Activated CD8-positive, alpha-beta memory T cell treated with anti-CD3 and anti-CD28 coated beads, Interleukin-2, amount 10 ng/mL, durations not matched to agents 7 days and 5 days (primary cell): ENCODE data around the gene EPS8L1. TPM values are rescaled to one million over a fixed set of nuclear protein-coding genes. Genes with fewer than 3 reads are reported as not detected.
"Not testable (repeated sequence)": the region's sequence is repeated elsewhere in the genome, so short reads cannot be mapped to it uniquely, and the experiment has no call there.

Experiments
- ATAC-seq: fragments of 150-1000 bp; cut with Tn5 transposase; one replicate; pipeline ENCODE4 v1.10.0; 2021; ENCODE audit warnings: moderate library complexity
- CTCF ChIA-PET: fragments of 350-600 bp; sonication (Branson Sonifier 250); formaldehyde crosslinking; loops from one replicate; lab custom pipeline; 2021; ENCODE audit warnings: antibody characterized with exemption; lab: Charles Lee
- DNase-seq: peaks from one replicate; pipeline ENCODE4 v3.0.0-alpha.2; 2020
- H3K27ac Mint-ChIP-seq: one replicate; pipeline ENCODE4 v1.8.0; 2021; ENCODE audit warnings: mild to moderate bottlenecking, mixed read lengths
- H3K27me3 Mint-ChIP-seq: one replicate; pipeline ENCODE4 v1.8.0; 2021; ENCODE audit warnings: mixed read lengths
- H3K36me3 Mint-ChIP-seq: one replicate; pipeline ENCODE4 v1.8.0; 2021; ENCODE audit warnings: mild to moderate bottlenecking, mixed read lengths
- H3K4me1 Mint-ChIP-seq: one replicate; pipeline ENCODE4 v1.8.0; 2021; ENCODE audit warnings: mixed read lengths
- H3K4me3 Mint-ChIP-seq: one replicate; pipeline ENCODE4 v1.8.0; 2021; ENCODE audit warnings: mild to moderate bottlenecking, moderate library complexity, mixed read lengths
- H3K9me3 Mint-ChIP-seq: one replicate; pipeline ENCODE4 v1.8.0; 2022; ENCODE audit warnings: low read depth, mixed read lengths
- total RNA-seq, 2 experiments: library from RNA; stranded (reverse); gene quantifications; one replicate each; pipeline ENCODE4 v1.2.3, GENCODE V29; 2021

EPS8L1 gene
- total RNA-seq, 2 experiments from 2014 or later, result 4.5 to 9.8 TPM

- DNase-seq, result no peak
- CTCF ChIA-PET, result no interaction called here
- H3K27ac Mint-ChIP-seq, result no peak overlapping the region
- ATAC-seq, result no peak
- H3K27me3 Mint-ChIP-seq, result no peaks in the 10 kb centered on the region
- no peak overlapping the region for H3K4me3 Mint-ChIP-seq
- H3K9me3 Mint-ChIP-seq, result no peaks in the 10 kb centered on the region
- peaks cover 1% of the 10 kb centered on the region for H3K36me3 Mint-ChIP-seq
- no peaks in the 10 kb centered on the region for H3K4me1 Mint-ChIP-seq
These were observed 19.8 kb downstream of the EPS8L1 start for GRCh38 chr19:55095260-55096060.

- no peak overlapping the region for H3K4me3 Mint-ChIP-seq
- no peaks in the 10 kb centered on the region for H3K27me3 Mint-ChIP-seq
- no peaks in the 10 kb centered on the region for H3K9me3 Mint-ChIP-seq
- peaks cover 1% of the 10 kb centered on the region for H3K36me3 Mint-ChIP-seq
- H3K4me1 Mint-ChIP-seq, result no peaks in the 10 kb centered on the region
- DNase-seq (no peak), ATAC-seq (no peak)
- CTCF ChIA-PET, result no interaction called here
- H3K27ac Mint-ChIP-seq, result no peak overlapping the region
These were observed 20.5 kb downstream of the EPS8L1 start for GRCh38 chr19:55096061-55096701.

DNA sequence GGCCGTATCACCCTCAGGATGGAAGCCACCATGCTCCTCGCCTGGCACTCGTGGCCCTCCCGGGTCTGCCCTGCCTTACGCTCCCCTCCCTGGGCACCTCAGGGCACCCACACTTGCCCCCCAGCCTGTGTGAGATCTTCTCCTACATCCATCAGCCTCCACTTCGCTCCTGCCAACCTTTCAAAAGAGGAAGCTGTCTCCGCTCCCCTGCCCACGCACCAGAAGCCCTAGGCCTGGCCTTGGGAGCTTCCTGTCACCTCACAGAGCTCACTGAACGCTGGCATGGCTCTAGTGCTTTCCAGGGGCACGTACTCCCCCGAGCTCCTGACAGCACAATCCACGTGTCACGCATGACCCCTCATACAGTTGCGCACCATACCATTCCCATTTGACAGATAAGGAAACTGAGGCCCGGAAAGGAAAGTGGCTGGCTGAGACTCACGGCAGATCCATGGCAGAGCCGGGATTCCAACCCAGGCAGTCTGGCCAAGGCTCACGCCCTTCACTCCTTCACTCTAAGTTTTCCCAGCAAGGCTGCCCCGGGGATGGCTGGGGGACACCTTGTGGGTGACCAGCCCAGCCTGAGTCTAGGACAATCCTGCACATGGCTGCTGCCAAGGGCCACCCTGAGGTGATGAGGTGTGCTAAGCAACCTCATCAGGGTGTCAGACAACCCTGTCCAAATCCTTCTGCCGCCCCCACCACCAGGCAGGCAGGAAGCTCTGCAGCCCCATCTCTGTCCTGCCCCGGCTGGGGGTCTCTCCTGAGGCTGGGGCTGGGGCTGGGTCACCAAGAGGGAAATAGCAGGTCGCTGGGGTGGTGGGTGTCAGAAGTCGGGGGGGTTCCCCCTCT is 22.4 kb downstream of the EPS8L1 start:
- Mint-ChIP-seq H3K4me3 (no peak overlapping the region), H3K9me3 (peaks cover 4% of the 10 kb centered on the region), H3K36me3 (peaks cover 10% of the 10 kb centered on the region), H3K27me3 (no peaks in the 10 kb centered on the region), H3K27ac (no peak overlapping the region), H3K4me1 (no peaks in the 10 kb centered on the region)
- DNase-seq, result no peak
- CTCF ChIA-PET, result no interaction called here
- no peak for ATAC-seq

DNA sequence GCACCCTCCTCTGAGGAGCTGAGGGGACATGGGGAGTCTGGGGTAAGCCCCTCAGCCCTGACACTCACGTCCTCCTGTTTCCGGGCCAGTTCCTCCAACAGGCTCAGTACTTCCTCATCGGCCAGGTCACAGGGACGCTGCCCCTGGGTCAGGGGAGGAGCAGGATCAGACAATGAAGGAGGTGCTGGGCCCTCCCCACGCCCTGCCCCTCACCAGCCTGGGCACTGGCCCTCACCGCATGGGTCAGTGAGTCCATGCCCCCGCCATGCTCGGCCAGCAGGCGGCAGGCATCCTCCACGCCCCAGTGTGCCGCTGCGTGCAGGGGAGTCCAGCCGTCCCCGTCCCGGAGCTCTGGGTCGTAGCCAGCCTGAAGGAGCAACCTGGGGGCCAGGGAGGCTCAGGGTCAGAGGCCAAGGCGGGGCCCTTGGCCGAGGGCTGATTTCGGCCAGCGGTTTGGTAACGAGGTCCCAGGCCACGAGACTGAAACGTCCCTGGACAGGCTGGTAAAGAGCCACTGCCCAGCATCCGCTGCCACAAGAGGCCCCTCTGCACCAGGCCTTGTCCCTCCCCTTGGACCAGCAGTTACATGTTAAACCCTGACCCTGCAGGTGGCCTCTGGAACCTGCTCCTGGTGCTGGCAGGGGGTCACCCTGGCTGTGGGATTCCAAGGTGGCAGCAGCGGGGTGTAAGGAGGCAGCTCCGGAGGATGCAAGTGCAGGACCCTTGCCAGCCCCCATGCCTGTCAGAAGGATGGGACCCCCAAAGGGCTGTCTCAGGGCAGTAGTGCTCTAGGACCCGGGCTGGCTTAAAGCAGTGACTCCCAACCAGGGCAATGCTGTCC is 23.3 kb downstream of the EPS8L1 start:
- Mint-ChIP-seq H3K4me3 (no peak overlapping the region), H3K9me3 (peaks cover 5% of the 10 kb centered on the region), H3K4me1 (no peaks in the 10 kb centered on the region), H3K27me3 (no peaks in the 10 kb centered on the region), H3K27ac (no peak overlapping the region), H3K36me3 (peaks cover 16% of the 10 kb centered on the region)
- CTCF ChIA-PET, result interaction anchor here (1.6 kb wide), 1 partner anchor 11 kb away, joined by 6 read pairs; no protein-coding TSS in a partner anchor
- DNase-seq, result no peak
- no peak for ATAC-seq

DNA sequence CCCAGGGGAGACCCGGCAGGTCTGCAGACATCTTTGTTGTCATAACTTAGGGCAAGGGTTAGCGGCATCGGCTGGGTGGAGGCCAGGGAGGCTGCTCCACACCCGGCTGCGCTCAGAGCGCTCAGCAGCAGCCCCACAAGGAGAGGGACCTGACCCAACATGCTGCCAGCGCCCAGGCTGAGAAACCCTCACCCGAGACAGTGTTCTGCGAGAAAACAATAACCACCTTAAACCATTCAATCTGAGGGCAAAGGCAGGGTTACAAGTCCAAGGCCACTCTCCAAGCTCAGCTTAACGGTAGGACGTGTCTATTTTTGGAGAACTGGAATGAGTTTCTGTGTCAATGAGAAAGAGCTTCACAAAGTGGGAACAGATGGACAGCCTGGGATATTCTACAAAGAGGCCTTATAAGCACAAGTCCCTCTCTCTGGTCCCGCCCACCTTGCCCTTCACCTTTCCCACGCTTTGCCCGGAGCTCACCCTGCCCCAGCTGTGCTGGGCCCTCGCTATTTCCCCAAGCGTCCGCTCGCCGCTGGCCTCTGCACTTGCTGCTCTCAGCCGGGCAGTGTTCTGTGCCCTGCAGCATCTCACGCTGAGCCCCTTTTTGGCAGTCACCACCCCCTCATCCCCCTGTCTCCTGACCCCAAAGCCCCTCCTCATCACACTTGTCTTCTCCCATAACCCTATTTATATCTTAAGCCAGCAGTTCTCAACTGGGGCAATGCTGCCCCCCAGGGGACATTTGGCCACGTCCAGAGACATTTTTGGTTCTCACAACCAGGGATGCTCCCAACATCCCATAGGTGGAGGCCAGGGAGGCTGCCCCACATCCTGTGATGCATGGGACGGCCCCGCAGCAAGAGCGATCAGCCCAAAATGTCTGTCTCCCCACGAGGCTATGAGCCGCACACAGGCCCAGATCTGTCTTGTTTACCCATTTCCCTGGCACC is 24.2 kb downstream of the EPS8L1 start:
- Mint-ChIP-seq H3K9me3 (peaks cover 5% of the 10 kb centered on the region), H3K36me3 (peaks cover 20% of the 10 kb centered on the region), H3K27me3 (no peaks in the 10 kb centered on the region), H3K4me1 (no peaks in the 10 kb centered on the region), H3K4me3 (no peak overlapping the region), H3K27ac (no peak overlapping the region)
- CTCF ChIA-PET, result interaction anchor here (1.6 kb wide), 1 partner anchor 11 kb away, joined by 6 read pairs; no protein-coding TSS in a partner anchor
- ATAC-seq (no peak), DNase-seq (no peak)

DNA sequence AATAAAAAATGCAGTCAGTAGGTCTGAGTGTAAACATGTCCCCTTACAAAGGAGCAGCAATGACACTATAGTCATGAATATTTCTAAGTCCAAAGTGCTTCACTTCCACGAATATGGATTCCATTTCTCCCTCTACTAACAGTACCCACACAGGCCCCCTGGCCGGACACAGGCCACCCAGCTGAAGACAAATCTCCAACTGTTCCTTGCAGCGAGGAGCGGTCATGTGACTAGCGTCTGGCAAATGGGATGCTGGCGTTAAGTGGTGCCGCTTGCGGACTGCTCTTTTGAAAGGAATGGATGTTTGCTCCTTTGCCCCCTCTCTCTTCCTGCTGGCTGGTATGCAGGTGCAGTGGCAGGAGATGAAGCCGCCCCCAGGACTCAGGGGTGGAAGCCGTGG is 25.6 kb downstream of the EPS8L1 start:
- H3K36me3 Mint-ChIP-seq, result peaks cover 26% of the 10 kb centered on the region
- CTCF ChIA-PET, result no interaction called here
- H3K4me3 Mint-ChIP-seq, result no peak overlapping the region
- DNase-seq (no peak), ATAC-seq (no peak)
- peaks cover 5% of the 10 kb centered on the region for H3K9me3 Mint-ChIP-seq
- no peak overlapping the region for H3K27ac Mint-ChIP-seq
- peaks cover 2% of the 10 kb centered on the region for H3K4me1 Mint-ChIP-seq
- no peaks in the 10 kb centered on the region for H3K27me3 Mint-ChIP-seq

GRCh38 chr19:55103190-55103589 is 27.5 kb downstream of the EPS8L1 start:
- ATAC-seq, result no peak
- CTCF ChIA-PET, result interaction anchor here (0.7 to 0.8 kb wide), 2 partner anchors 16 to 554 kb away, joined by 3 to 4 read pairs; no protein-coding TSS in a partner anchor
- no peaks in the 10 kb centered on the region for H3K27me3 Mint-ChIP-seq

GRCh38 chr19:55105237-55105636 is 29.6 kb downstream of the EPS8L1 start:
- ATAC-seq (no peak), DNase-seq (no peak)
- Mint-ChIP-seq H3K4me1 (peaks cover 14% of the 10 kb centered on the region), H3K27ac (no peak overlapping the region), H3K36me3 (peaks cover 50% of the 10 kb centered on the region), H3K9me3 (peaks cover 5% of the 10 kb centered on the region), H3K27me3 (no peaks in the 10 kb centered on the region), H3K4me3 (no peak overlapping the region)
- CTCF ChIA-PET, result no interaction called here

More at GRCh38 chr19:55103190-55103589, 27.5 kb downstream of the EPS8L1 start:
- no peak for DNase-seq
- Mint-ChIP-seq H3K4me3 (no peak overlapping the region), H3K27ac (no peak overlapping the region), H3K36me3 (peaks cover 36% of the 10 kb centered on the region), H3K4me1 (peaks cover 5% of the 10 kb centered on the region), H3K9me3 (peaks cover 5% of the 10 kb centered on the region)

- Mint-ChIP-seq H3K36me3 (peaks cover 53% of the 10 kb centered on the region), H3K9me3 (peaks cover 5% of the 10 kb centered on the region), H3K4me3 (no peak overlapping the region), H3K27ac (no peak overlapping the region), H3K27me3 (no peaks in the 10 kb centered on the region), H3K4me1 (peaks cover 14% of the 10 kb centered on the region)
- CTCF ChIA-PET, result interaction anchor here (0.6 to 0.9 kb wide), 3 partner anchors 17 to 226 kb away, joined by 3 to 4 read pairs (median 3); no protein-coding TSS in a partner anchor
- DNase-seq, result no peak
- no peak for ATAC-seq
These were observed 30.9 kb downstream of the EPS8L1 start for GRCh38 chr19:55106591-55106990.

GRCh38 chr19:55107252-55107651 is 31.6 kb downstream of the EPS8L1 start:
- H3K9me3 Mint-ChIP-seq, H3K27me3 Mint-ChIP-seq, H3K4me3 Mint-ChIP-seq, H3K27ac Mint-ChIP-seq, DNase-seq, ATAC-seq: not testable (repeated sequence)
- CTCF ChIA-PET, result interaction anchor here (0.6 kb wide), 1 partner anchor 57 kb away, joined by 3 read pairs; no protein-coding TSS in a partner anchor
- Mint-ChIP-seq H3K36me3 (peaks cover 51% of the 10 kb centered on the region), H3K4me1 (peaks cover 14% of the 10 kb centered on the region)

DNA sequence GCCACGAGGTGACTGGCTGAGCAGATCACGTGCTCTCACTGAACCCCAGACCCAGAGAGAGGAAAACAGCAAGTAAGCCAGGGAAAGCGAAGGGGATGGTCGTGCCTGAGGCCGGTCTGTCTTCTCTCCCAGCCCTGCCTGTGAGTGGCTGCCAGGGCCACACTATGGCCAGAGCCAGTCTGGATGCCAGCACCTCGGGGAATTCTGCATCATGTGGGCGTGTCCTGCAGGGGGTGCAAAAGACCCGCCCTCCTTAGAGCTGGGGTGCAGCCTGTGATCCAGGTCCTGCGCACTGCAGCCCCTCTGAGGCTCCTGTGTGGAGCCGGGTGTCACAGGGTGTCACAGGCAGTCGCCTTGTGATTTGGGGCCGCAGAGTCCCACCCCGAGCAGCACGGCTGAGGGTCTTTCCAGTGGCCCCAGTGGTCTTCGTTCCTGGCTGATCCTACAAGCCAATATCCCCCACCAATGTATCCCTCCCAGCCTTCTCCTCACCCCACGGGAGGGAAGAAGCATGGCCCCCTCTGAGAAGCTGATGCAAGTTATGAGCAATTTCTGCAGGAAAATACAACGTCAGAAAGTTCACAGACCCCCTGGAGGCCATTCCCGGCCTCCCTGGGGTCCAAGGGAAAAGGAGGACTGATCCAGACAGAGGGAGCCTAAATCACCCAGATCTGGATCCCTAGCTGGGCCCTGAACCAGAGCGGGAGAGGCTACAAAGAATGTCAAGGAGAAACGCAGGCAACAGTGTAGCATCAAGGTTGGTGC is 34.0 kb downstream of the EPS8L1 start:
- DNase-seq, result no peak
- Mint-ChIP-seq H3K4me3 (no peak overlapping the region), H3K27ac (no peak overlapping the region), H3K27me3 (no peaks in the 10 kb centered on the region), H3K36me3 (peaks cover 35% of the 10 kb centered on the region), H3K4me1 (peaks cover 14% of the 10 kb centered on the region), H3K9me3 (no peaks in the 10 kb centered on the region)
- CTCF ChIA-PET, result no interaction called here
- ATAC-seq, result no peak
